Activated CD4-positive, alpha-beta T cell treated with anti-CD3 and anti-CD28 coated beads, Interleukin-2, Interleukin-6, amounts not matched to agents 100 ng/mL and 50 ng/mL, durations not matched to agents 16 hours and 8 hours (primary cell): ENCODE results near the gene GABPA.
A peak's percentile ranks its signal among the peaks of the same experiment; 100 is the strongest.
"Not testable (repeated sequence)": the region's sequence is repeated elsewhere in the genome, so short reads cannot be mapped to it uniquely, and the experiment has no call there.

Source experiments
- DNase-seq: peaks from one replicate; pipeline ENCODE4 v3.0.0-alpha.2; 2020

GABPA gene

DNA sequence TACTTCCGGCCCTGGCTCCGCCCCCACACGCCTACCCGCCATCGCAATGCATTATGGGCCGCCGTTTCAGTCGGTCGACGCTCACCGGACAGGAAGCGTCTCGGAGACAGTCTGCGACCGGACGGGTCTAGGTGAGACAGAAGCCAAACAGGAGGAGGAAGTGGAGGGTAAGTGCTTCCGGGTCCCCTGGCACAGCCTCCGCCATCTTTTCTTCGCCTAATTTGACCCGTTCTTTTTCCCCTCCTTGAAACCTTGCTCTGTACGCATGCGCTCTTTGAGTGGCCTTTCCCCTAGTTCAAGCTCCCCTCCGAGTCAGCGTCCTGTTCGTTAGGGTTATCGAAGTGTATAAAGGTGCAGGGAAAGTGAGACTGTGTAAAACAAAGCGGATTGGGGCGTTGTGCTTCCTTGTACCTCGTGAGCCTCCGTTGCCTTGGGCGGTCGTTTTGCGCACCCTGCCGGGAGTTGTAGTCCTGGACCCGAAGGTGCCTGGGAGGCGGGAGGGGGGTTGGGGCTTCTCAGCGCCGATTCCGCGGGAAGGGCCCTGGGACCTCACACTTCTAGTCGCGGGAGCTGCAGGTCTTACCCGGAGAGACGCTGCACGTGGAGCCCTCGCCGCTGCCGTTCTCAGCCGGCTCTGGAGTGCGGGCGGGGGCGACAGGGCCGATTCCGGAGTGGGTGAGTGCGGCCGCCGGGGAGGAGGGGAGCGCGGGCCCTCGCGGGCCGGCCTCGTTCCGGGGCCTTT is at the start of gene GABPA, which contains the start of gene ATP5PF:
TSS of gene GABPA (plus strand) at position 69 of the 742 bp plus-strand sequence. CDS start 6,627 bp downstream, outside the sequence.
TSS of gene ATP5PF (minus strand) at position 1 of the 742 bp plus-strand sequence. CDS start 5,110 bp downstream, outside the sequence.
- peak; percentile 98 for DNase-seq

DNA sequence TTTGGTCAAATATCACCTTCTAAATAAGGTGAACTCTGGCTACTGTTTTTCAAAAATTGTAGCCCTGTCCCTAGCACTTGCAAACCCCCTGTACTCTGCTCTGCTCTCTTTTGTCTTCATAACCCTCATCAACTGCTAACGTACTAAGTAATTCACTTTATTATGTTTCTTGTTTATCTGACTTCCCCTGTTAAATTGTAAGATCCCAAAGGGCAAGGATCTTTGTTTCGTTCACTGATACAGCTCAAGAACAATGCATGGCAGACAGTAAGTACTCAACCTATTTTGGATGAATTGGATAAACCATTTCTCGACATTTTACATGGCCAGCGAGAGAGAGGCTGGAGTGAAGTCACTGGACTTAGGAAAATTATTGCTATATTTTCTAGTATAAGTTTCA is 47.0 kb upstream of the GABPA start:
- DNase-seq, result no peak

DNA sequence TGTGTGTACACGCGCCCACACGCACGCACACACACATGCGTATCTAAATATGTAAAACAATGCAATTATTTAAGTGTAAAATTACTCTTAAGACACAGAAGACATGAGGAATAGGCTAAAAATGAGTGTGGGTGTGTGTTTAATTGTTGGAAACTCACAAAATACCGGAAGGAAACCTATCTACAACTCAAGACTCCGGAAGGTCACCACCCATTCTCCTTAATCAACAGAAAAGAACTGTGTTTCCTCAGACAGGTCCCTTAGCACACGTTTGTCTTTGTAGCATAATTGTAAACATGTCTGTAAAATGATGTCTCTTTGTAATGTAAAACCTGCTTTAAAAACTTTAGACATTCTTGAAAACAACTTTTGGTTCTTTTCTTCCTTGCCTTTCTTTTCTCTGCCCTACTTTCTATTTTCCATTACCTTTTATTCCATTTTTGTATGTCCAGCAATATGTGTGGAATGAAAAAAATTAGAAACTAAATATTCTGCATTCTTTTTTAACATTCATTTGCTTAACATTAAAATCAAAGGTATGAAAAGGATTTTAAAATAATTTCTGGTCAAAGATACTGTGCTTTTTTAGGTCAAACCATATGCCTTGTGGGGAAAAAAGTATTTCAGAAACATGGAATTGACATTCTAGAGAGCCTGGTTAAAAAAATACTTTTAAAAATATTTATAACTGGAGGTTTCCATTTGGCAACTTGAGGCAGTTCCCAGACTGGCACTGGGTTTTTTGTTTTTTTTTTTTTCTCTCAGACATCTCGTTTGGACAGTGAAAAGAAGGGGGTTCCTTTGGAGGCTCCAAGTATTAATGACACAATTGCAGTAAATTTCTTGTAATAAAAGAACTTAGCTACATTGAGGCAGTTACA is 46.3 kb upstream of the GABPA start:
- DNase-seq, result no peak

DNA sequence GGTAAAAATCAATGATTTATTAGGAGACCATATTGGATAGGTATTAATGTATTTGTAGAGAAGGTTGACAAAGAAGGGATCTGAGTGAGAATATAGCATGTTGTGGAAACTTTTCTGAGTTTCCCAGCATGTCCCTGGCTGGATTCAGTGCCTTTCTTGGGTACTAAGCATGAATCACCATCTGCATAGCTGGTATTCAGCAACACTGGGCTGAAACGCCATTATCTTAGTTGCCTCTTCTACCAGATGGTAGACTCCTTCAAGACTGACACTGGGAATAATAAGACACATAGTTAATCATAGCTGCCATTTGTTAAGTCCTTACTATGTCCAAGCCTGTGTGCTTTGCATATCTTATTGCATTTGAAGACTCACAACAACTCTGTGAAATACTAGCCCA is 45.5 kb upstream of the GABPA start:
- DNase-seq, result no peak

DNA sequence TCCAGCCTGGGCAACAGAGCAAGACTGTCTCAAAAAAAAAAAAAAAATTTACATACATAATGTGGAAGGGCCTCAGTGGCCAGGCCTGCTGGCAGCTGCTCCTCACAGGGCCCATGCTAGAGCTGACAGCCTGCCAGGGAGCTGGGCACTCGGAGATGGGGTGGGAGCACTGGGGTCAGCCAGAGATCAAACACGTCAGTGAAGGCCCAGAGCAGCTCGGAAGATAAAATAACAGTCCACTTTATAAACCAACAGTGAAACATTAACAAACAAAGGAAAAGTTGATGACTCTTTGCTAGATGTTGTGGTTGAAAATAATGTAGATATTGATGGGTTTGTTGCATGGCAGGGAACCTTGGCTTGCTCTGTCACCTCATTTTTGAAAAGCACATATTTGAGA is 42.8 kb upstream of the GABPA start:
- DNase-seq, result no peak

DNA sequence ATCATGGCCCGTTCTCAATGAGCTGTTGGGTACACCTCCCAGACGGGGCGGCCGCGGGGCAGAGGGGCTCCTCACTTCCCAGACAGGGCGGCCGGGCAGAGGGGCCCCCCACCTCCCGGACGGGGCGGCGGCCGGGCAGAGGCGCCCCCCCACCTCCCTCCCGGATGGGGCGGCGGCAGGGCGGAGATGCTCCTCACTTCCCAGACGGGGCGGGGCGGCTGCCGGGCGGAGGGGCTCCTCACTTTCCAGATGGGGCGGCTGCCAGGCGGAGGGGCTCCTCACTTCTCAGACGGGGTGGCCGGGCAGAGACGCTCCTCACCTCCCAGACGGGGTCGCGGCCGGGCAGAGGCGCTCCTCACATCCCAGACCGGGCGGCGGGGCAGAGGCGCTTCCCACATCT is 39.3 kb upstream of the GABPA start:
- not testable (repeated sequence) for DNase-seq

DNA sequence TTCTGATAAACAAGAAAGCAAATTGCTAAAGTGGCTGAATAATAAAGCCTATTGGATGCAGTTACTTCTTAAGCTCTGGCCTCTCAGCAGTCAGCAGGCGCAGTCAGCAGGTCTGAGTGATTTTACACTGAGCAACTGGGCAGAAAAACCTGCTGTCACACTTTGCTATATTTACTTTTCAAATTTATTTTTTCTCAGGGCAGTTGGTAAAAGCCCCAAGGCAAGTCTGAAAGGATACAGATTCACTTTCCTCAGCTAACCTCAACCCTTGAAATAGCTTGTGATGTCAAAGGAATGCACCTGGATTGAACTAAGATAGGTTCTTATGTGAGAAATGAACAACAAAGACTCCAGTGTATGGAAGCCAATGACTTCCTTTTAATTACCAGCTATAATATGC is 34.0 kb upstream of the GABPA start:
- no peak for DNase-seq

DNA sequence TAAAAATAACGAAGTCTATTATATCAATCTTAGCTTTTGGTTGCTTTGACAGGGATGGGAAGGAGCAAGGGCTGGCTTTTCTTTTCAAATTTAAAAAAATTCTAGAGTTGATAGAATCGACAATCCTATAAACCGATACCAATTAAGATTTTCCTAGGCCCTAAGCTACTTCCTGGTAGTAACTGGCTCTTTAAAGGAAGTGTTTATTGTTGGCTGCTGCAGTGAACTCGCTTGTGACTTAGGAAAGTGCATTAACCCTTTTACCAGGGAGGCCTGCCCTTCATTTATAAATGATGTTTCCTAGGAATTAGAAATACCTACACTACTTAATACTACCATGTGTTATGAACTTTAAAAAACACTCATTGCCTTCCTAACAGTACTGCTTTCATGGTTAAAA is 33.2 kb upstream of the GABPA start:
- no peak for DNase-seq

DNA sequence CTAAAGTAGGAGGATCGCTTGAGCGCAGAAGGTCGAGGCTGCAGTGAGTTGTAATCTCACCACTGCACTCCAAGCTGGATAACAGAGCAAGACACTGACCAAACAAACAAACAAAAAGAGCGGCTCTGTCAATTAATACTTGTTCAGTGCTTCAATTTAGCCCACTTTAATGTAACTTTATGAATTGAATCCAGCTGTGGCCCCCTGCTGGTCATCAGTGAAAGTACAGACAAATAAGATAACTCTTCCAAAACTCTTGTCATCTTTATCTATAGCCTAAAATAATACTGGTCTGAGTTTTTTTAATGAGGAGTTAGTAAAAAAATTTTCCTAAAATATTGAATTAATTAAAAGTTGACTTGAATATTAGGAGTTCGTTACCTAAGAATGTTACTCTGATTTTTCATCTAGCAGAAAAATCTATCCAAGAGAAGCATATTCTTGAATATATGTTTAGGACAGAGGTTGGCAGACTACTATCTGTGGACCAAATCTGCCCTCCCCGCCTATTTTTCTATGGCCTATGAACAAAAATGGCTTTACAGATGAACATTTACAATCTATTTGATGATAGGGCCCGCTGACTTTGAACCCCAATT is 26.2 kb upstream of the GABPA start:
- peak; percentile 50 for DNase-seq

GRCh38 chr21:25709684-25710265 is 25.0 kb upstream of the GABPA start:
- DNase-seq, result no peak

DNA sequence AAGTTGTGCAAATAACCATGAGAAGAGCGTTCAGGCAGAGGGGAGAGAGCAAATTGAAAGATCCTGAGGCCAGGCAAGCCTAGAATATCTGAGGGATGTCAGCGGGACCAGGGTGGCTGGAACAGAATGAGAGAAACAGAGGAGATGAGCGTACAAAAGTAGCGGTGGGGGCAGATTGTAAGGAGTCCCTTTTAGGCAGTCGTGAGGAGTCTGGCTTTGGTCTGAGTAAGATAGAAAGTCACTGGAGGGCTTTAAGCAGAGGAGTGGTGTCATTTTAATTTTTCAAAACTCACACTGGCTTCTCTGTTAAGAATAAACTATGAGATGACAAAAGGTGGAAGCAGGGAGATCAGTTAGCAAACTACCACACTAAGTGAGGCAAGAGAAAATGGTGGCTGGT is 24.2 kb upstream of the GABPA start:
- DNase-seq, result no peak

DNA sequence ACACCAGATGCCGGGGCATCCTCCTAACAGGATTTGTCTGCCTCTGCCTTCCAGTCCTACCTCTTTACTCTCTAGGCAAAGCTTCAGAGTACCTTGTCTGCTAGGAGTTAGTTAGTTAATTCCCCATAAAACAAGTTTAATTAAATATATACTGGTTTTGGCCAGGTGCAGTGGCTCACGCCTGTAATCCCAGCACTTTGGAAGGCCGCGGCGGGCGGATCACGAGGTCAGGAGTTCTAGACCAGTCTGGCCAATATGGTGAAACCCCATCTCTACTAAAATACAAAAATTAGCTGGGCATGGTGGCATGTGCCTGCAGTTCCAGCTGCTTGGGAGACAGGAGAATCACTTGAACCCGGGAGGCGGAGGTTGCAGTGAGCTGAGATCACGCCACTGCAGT is 20.7 kb upstream of the GABPA start:
- DNase-seq, result not testable (repeated sequence)

- no peak for DNase-seq
These were observed 17.2 kb upstream of the GABPA start for GRCh38 chr21:25717491-25718147.

GRCh38 chr21:25721987-25722386 is 12.8 kb upstream of the GABPA start:
- DNase-seq, result no peak

DNA sequence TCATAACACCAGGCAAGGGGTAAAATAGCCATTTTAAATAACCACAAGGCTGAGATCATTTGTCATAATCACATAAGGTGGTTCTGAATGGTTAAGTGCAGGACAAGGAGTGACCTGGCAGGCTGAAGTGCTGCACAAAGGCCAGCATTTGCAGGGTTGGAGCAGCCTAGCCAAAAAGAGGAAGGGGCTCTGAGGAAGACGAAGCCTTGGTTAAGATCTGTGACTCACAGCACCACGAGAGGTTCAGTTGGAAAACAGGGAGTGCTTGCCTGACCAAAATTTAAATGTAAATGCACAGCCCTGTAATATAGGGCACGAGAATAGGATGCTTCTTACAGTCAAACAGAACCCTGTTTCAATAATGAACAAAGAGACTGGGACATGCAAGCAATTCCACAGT is 12.1 kb upstream of the GABPA start:
- DNase-seq, result no peak

- no peak for DNase-seq
These were observed 2.5 kb upstream of the GABPA start for GRCh38 chr21:25732091-25732760.

DNA sequence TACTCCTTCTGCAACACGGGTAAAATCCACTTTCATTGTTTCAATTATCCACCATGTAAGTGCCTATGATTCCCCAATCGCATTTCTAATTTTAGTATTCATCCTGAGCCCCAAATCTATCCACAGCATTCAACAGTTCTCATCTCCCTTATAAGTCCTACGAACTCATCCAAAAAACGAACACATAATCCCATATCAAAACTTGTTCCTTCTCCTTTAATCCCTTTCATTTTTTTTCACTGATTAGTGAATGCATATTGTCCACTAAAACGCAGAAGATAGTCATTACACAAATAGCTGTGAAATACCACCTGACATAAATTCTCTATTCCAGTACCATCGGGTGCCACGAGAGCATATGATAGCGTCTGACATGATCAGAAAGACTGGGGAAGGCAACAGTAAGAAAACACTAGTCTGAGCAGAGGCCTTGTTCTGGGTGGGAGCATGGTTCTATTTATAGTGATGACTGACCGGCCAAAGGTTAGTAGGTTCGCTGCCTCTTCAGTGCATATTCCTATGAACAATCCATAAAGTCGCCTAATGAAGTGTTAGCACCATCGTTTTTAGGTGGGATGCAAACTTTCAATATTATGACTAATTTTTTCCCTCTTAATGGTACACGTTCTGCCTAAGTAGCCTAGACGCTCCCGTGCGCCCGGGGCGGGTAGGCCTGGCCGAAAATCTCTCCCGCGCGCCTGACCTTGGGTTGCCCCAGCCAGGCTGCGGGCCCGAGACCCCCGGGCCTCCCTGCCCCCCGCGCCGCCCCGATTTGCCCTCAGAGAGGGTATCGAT is 716 bp upstream of the GABPA start:
- peak; percentile 26 for DNase-seq

DNA sequence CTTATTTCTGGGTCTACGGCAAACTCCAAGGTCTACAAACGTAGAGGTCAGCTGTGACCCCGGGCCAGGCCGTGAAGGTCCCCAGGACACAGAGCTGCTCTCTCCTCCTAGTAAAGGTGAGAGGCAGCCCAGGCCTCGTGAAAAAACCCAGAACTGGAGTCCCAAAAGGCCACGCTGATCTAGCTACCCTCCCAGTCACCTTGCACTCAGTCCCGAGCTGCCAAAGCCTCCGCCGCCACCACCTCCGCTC is 193 bp upstream of the GABPA start:
- DNase-seq, result no peak

DNA sequence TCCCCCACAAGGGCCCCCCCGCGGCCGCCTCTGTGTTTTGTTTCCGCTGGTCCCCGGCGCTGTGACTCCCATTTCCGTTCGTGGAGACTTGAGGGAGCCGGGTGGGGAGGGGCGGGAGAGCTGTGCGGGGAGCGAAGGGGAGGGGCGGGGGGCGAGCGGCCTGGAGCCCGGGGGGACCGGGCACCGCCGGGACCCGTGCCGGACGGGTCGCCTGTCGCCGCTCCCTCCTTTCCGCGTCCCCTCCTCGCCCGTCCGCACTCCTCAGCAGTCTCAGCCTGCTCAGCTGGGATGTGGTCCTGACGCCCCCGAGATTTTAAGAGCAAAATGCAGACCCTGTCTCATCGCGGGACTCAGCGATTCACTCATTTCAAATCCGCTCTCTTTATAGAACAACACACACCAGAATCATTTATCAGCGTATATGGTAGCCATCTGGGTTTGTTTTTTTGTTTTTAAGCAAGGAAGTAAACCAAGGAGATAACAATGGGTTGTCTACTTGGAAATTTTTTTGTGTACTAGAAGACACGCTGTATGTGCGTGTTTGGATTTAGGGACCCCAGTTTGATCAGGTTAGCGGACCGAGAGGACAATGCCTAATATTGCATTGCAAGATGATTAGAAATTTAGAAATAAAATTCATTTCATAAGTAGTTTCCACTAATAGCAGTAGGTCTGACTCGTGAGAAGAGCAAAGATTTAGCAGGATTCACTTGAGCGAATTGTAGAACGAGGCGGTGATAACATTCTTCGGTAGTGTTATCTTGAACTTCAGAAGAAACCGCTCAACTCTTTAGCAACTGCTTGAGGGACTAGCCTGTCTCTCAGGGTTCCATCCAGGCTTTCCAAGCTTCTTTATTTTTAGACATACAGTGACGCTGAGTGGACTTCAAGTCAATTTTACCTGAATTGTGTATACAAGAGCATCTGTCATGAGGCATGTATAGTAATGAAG is 1.1 kb downstream of the GABPA start:
- peak; percentile 83 for DNase-seq

DNA sequence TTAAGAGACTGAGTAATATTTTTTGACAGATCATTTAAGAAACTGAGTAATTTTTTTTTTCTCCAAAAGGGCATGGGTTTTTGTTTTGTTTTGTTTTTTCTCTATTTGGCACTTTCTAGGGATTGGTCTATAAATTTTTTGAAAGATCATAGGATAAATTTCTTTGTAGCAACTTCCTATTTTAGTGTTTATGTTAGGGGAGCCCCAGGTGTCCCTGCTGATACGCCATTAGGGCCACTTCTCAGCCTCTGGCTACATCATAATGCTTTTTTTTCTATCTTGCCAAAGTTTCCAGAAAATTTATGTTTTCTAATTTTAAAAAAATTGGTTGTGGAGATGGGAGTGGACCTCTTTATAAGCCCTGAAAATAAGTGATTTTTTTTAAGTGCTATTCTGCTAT is 2.6 kb downstream of the GABPA start:
- no peak for DNase-seq
